MV-4-11 (cell line): ENCODE measurements around the gene SLC4A8.
"Not testable (repeated sequence)": the region's sequence is repeated elsewhere in the genome, so short reads cannot be mapped to it uniquely, and the experiment has no call there.

Source experiments
- DNase-seq: peaks from one replicate; lab custom pipeline; 2025; lab: John Stamatoyannopoulos, UW

Gene SLC4A8

GRCh38 chr12:51429700-51430099 lies 5.1 kb downstream of the SLC4A8 start:
- DNase-seq = no peak

- DNase-seq = no peak
Observed at GRCh38 chr12:51430196-51430895, 5.7 kb downstream of the SLC4A8 start.

- DNase-seq = no peak
Observed at GRCh38 chr12:51432921-51433320, 8.3 kb downstream of the SLC4A8 start.

- no peak for DNase-seq
Observed at GRCh38 chr12:51434305-51434704, 9.7 kb downstream of the SLC4A8 start.

- DNase-seq = no peak
Observed at GRCh38 chr12:51437431-51437830, 12.8 kb downstream of the SLC4A8 start.

- no peak for DNase-seq
Observed at GRCh38 chr12:51439330-51439729, 14.7 kb downstream of the SLC4A8 start.

- DNase-seq = no peak
Observed at GRCh38 chr12:51441583-51441982, 17.0 kb downstream of the SLC4A8 start.

GRCh38 chr12:51442324-51442723 lies 17.7 kb downstream of the SLC4A8 start:
- DNase-seq = no peak

- no peak for DNase-seq
Observed at GRCh38 chr12:51443573-51443972, 18.9 kb downstream of the SLC4A8 start.

- peak; percentile 69 for DNase-seq
Observed at GRCh38 chr12:51448618-51449256, 24.1 kb downstream of the SLC4A8 start.

GRCh38 chr12:51449580-51450246 lies 25.1 kb downstream of the SLC4A8 start:
- peak; percentile 5 for DNase-seq

GRCh38 chr12:51450333-51450732 lies 25.7 kb downstream of the SLC4A8 start:
- no peak for DNase-seq

GRCh38 chr12:51450806-51451205 lies 26.2 kb downstream of the SLC4A8 start:
- DNase-seq = no peak

- not testable (repeated sequence) for DNase-seq
Observed at GRCh38 chr12:51454016-51454415, 29.4 kb downstream of the SLC4A8 start.

GRCh38 chr12:51455050-51455449 lies 30.4 kb downstream of the SLC4A8 start:
- DNase-seq = not testable (repeated sequence)

GRCh38 chr12:51458635-51459034 lies 34.0 kb downstream of the SLC4A8 start:
- no peak for DNase-seq

GRCh38 chr12:51460519-51460918 lies 35.9 kb downstream of the SLC4A8 start:
- DNase-seq = no peak

GRCh38 chr12:51465491-51465890 lies 40.9 kb downstream of the SLC4A8 start:
- DNase-seq = peak; percentile 26

GRCh38 chr12:51470116-51470515 lies 45.5 kb downstream of the SLC4A8 start:
- no peak for DNase-seq

GRCh38 chr12:51471111-51471864 lies 46.7 kb downstream of the SLC4A8 start:
- DNase-seq = no peak

- peak; percentile 55 for DNase-seq
Observed at GRCh38 chr12:51472984-51473383, 48.4 kb downstream of the SLC4A8 start.

GRCh38 chr12:51473947-51474346 lies 49.3 kb downstream of the SLC4A8 start:
- DNase-seq = no peak
